Smooth muscle cell (in vitro differentiated cells): ENCODE measurements around the gene TMCC2. TPM values are rescaled to one million over a fixed set of nuclear protein-coding genes. Genes with fewer than 3 reads are reported as not detected.

ENCODE experiments used
- DNase-seq: peaks from one replicate; lab custom pipeline; 2025; ENCODE audit not compliant: unreplicated experiment; lab: John Stamatoyannopoulos, UW
- H2AFZ ChIP-seq: fragments of 200-600 bp; sonication (generic); 2 replicates; pipeline ENCODE4 v1.6.0; 2016; ENCODE audit warnings: antibody characterized with exemption, low read depth, mild to moderate bottlenecking
- H3F3A ChIP-seq: fragments of 200-600 bp; sonication (generic); 2 replicates; pipeline ENCODE4 v1.6.0; 2017; ENCODE audit warnings: antibody characterized with exemption, low read depth
- H3K27ac ChIP-seq: fragments of 200-600 bp; sonication (generic); 2 replicates; pipeline ENCODE4 v1.5.1; 2016; ENCODE audit warnings: low read depth, mild to moderate bottlenecking
- H3K27me3 ChIP-seq: fragments of 200-600 bp; sonication (generic); 2 replicates; pipeline ENCODE4 v1.6.1; 2016; ENCODE audit warnings: low read depth, mild to moderate bottlenecking
- H3K36me3 ChIP-seq: fragments of 200-600 bp; sonication (generic); 2 replicates; pipeline ENCODE4 v1.5.1; 2016; ENCODE audit warnings: low read depth
- H3K4me1 ChIP-seq: fragments of 200-600 bp; sonication (generic); 2 replicates; pipeline ENCODE4 v1.5.1; 2016; ENCODE audit warnings: low read depth
- H3K4me2 ChIP-seq: fragments of 200-600 bp; sonication (generic); 2 replicates; pipeline ENCODE4 v1.6.0; 2016; ENCODE audit warnings: mild to moderate bottlenecking
- H3K4me3 ChIP-seq: fragments of 200-600 bp; sonication (generic); 2 replicates; pipeline ENCODE4 v1.5.1; 2016; ENCODE audit warnings: mild to moderate bottlenecking
- H3K79me2 ChIP-seq: fragments of 200-600 bp; sonication (generic); 2 replicates; pipeline ENCODE4 v1.6.0; 2016; ENCODE audit warnings: low read depth, mild to moderate bottlenecking
- H3K9ac ChIP-seq: fragments of 200-600 bp; sonication (generic); 2 replicates; pipeline ENCODE4 v1.6.0; 2016; ENCODE audit warnings: low read depth
- H3K9me3 ChIP-seq: fragments of 200-600 bp; sonication (generic); replicated peaks from 2 replicates; pipeline ENCODE4 v1.5.1; 2016; ENCODE audit warnings: low read depth
- H4K20me1 ChIP-seq: fragments of 200-600 bp; sonication (generic); 2 replicates; pipeline ENCODE4 v1.6.0; 2016; ENCODE audit warnings: low read depth
- WGBS: methylation state at CpG from one replicate; pipeline ENCODE4 v1.1.7; 2016; ENCODE audit warnings: low lambda C conversion rate; 5-methylcytosine and 5-hydroxymethylcytosine counted together
- polyA plus RNA-seq: library from polyadenylated mRNA; unstranded; fragments of >200 nt; fragmentation: Nextera tagmentation; extraction: Ambion mirVana; gene quantifications from 2 replicates; pipeline ENCODE4 v1.2.1, GENCODE V29; 2016
- total RNA-seq: library from RNA; depleted of rRNA; stranded (reverse); fragments of >200 nt; gene quantifications from 2 replicates; pipeline ENCODE4 v1.2.3, GENCODE V29; 2014
- TF ChIP-seq, protein P1 (sequence below): fragments of 200-600 bp; sonication (generic); IDR thresholded peaks from 2 replicates; pipeline ENCODE4 v1.5.1; 2017; ENCODE audit warnings: borderline replicate concordance, mild to moderate bottlenecking, antibody characterized with exemption; ENCODE audit not compliant: insufficient read depth, poor library complexity, severe bottlenecking

The TMCC2 gene
- total and polyA plus RNA-seq, 2 experiments from 2014 or later, result 3.3 to 5.6 TPM

DNA sequence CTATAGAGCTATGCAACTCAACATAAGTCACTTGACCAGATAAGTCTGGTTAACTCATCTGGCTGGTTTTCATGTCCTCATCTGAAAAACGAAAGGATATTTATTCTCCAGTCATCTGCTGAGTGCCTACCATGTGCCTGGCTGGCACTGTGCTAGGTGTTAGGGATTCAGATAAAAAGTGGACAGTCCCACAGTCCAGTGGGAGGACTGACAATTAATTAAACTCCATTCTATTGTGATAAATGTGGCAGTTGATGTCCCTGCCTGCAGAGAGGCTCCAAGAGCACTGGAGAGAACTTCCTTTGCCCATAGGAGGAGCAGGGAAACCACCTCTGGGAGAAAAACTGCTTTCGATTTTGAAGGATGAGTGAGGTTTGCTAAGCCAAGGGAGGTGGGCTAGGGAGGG is 88.4 kb downstream of the TMCC2 start:
- peaks cover 100% of the 10 kb centered on the region for H3K79me2 ChIP-seq
- TF ChIP-seq, protein P1, sequence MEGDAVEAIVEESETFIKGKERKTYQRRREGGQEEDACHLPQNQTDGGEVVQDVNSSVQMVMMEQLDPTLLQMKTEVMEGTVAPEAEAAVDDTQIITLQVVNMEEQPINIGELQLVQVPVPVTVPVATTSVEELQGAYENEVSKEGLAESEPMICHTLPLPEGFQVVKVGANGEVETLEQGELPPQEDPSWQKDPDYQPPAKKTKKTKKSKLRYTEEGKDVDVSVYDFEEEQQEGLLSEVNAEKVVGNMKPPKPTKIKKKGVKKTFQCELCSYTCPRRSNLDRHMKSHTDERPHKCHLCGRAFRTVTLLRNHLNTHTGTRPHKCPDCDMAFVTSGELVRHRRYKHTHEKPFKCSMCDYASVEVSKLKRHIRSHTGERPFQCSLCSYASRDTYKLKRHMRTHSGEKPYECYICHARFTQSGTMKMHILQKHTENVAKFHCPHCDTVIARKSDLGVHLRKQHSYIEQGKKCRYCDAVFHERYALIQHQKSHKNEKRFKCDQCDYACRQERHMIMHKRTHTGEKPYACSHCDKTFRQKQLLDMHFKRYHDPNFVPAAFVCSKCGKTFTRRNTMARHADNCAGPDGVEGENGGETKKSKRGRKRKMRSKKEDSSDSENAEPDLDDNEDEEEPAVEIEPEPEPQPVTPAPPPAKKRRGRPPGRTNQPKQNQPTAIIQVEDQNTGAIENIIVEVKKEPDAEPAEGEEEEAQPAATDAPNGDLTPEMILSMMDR, result no peak
- H3K9ac ChIP-seq, result no peak overlapping the region
- peaks cover 88% of the 10 kb centered on the region for H3K4me1 ChIP-seq
- H3K9me3 ChIP-seq, result no peaks in the 10 kb centered on the region
- no peaks in the 10 kb centered on the region for H3F3A ChIP-seq
- peaks cover 5% of the 10 kb centered on the region for H3K36me3 ChIP-seq
- DNase-seq, result no peak
- no peak overlapping the region for H3K27ac ChIP-seq
- H2AFZ ChIP-seq, result no peak overlapping the region
- H3K4me2 ChIP-seq, result no peak overlapping the region
- 75% methylated on average over 2 of the region's 2 CpGs for WGBS
- H3K27me3 ChIP-seq, result no peaks in the 10 kb centered on the region
- H3K4me3 ChIP-seq, result no peak overlapping the region
- H4K20me1 ChIP-seq, result peaks cover 80% of the 10 kb centered on the region

DNA sequence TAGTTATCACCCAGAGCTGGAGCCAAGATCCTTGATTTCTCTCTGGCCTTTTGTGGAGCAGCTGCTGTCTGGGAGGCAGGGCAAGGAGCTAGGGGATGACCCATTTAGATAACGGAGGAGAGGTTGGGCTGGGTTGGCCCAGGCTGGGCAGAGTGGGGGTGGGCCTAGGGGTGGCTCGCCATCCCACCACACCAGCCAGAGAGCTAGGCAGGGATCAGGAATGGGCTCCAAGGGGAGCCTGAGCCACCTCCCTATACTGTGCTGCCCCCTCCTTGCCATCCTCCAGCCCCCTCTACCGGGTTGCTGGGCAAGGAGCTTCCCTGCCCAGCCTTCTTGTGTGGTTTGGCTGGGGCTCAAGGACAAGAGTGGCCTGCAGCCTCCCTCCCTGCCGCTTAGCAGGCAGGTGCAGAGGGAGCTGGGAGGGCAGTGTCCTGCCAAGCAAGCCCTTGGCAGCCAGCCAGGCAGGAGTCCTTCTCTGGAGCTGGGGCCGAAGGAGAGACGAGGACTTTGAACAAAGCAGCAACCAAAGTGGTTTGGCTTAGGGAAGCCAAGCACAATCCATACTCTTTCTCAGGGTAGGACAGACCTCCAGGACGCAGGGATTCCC is 89.7 kb downstream of the TMCC2 start:
- 65% methylated on average over 6 of the region's 7 CpGs for WGBS
- H3K4me1 ChIP-seq, result peaks cover 76% of the 10 kb centered on the region
- no peak overlapping the region for H3K27ac ChIP-seq
- H2AFZ ChIP-seq, result no peak overlapping the region
- H3F3A ChIP-seq, result no peaks in the 10 kb centered on the region
- TF ChIP-seq, protein P1, result no peak
- peak overlapping the region; percentile 94 for H3K4me2 ChIP-seq
- no peak overlapping the region for H3K9ac ChIP-seq
- H3K27me3 ChIP-seq, result no peaks in the 10 kb centered on the region
- H3K36me3 ChIP-seq, result no peaks in the 10 kb centered on the region
- H3K9me3 ChIP-seq, result no peaks in the 10 kb centered on the region
- no peak overlapping the region for H3K4me3 ChIP-seq
- no peak for DNase-seq
- peaks cover 87% of the 10 kb centered on the region for H3K79me2 ChIP-seq
- H4K20me1 ChIP-seq, result peaks cover 73% of the 10 kb centered on the region

DNA sequence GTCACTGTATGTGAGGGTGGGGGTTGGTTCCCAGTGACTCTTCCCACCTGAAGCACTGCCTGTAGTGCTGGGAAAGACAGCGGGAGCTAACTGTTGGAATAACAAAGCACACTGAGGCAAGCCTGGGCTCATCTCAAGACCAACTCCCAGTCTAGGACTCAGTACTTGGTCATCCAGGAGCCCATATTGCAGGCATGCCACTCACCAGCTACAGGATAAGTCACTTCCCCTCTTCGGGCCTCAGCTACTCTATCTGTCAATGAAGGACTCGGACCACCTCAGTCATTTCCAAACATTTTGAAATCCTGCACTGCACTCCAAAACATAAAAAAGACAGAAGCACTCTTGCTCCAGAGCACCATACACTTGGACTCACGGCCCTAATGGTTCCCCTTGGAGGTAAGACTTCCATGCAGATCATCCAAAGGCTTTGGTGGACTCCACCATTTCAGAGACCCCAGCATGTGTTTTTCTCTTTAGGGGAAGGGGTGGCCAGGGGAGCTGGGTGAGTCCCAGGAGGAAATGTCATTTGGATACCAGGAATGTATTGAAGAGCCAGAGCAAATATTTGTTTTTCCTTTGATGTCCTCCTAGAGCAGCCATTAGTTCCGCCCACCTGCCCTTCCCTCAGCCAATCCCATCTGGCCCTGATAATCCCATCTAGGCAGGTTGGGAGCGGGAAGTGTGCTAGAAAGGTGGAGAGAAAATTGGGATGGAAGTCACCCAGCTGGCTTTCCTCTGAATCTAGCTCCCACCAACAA is 90.7 kb downstream of the TMCC2 start:
- no peaks in the 10 kb centered on the region for H3K9me3 ChIP-seq
- H4K20me1 ChIP-seq, result peaks cover 69% of the 10 kb centered on the region
- TF ChIP-seq, protein P1, result no peak
- peak overlapping the region; percentile 94 for H3K4me2 ChIP-seq
- no peaks in the 10 kb centered on the region for H3K36me3 ChIP-seq
- DNase-seq, result no peak
- H3K4me1 ChIP-seq, result peaks cover 66% of the 10 kb centered on the region
- H3K9ac ChIP-seq, result no peak overlapping the region
- no peaks in the 10 kb centered on the region for H3F3A ChIP-seq
- H3K4me3 ChIP-seq, result peak overlapping the region; percentile 83
- no peak overlapping the region for H2AFZ ChIP-seq
- no peaks in the 10 kb centered on the region for H3K27me3 ChIP-seq
- 82% methylated on average over 6 of the region's 6 CpGs for WGBS
- no peak overlapping the region for H3K27ac ChIP-seq
- peaks cover 77% of the 10 kb centered on the region for H3K79me2 ChIP-seq
